ENCODE measurements around the gene PCBD2. TPM values are rescaled to one million over a fixed set of nuclear protein-coding genes. Genes with fewer than 3 reads are reported as not detected.

The PCBD2 gene
- total RNA-seq, 2 experiments from 2014 or later: 5.2 to 5.8 TPM

DNA sequence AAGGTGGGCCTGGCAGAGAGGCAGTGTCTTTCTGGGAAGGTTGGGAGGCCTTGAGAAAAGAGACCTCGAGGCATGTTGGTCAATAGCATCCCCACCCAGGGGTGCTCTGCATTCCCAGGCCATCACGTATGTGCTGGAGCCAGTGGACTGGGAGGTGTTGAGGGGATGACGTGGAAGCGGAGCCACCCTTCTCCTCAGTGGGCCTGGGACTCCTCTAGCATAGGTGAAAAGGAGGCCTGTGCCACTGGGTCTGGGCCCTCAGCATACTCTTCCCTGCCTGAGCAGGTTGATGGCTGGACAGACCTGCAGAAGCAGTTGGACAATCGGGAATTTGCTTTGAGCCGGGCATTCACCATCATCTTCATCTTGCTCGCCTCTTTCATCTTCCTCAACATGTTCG, 103.6 kb downstream of the PCBD2 start:
- no peak overlapping the region for H3K4me3 Mint-ChIP-seq
- ATAC-seq (ENCODE audit: poor library complexity) (no peak), DNase-seq (peak in 1 of 14 experiments; percentile 1)
- H3K4me1 ChIP-seq (ENCODE audit: insufficient read depth, low read length): no peaks in the 10 kb centered on the region
- TF ChIP-seq, protein P1, sequence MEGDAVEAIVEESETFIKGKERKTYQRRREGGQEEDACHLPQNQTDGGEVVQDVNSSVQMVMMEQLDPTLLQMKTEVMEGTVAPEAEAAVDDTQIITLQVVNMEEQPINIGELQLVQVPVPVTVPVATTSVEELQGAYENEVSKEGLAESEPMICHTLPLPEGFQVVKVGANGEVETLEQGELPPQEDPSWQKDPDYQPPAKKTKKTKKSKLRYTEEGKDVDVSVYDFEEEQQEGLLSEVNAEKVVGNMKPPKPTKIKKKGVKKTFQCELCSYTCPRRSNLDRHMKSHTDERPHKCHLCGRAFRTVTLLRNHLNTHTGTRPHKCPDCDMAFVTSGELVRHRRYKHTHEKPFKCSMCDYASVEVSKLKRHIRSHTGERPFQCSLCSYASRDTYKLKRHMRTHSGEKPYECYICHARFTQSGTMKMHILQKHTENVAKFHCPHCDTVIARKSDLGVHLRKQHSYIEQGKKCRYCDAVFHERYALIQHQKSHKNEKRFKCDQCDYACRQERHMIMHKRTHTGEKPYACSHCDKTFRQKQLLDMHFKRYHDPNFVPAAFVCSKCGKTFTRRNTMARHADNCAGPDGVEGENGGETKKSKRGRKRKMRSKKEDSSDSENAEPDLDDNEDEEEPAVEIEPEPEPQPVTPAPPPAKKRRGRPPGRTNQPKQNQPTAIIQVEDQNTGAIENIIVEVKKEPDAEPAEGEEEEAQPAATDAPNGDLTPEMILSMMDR (IDR thresholded peaks at IDR 0.05): no peak
- no peaks in the 10 kb centered on the region for H3K9me3 Mint-ChIP-seq
- ChIA-PET CTCF (no interaction called here), POLR2A (no interaction called here)
- no peaks in the 10 kb centered on the region for H3K36me3 ChIP-seq (ENCODE audit: insufficient read depth, low read length)
- no peaks in the 10 kb centered on the region for H3K4me1 Mint-ChIP-seq (ENCODE audit: low read depth)
- peaks cover 0 to 2% of the 10 kb centered on the region in 2 experiments for H3K9me3 ChIP-seq (ENCODE audit: control insufficient read depth in 1 of 2, insufficient read depth in 1 of 2, low read length in 2 of 2)
- no peak overlapping the region for H3K27ac ChIP-seq (ENCODE audit: low read depth in 1 of 2, low read length in 2 of 2)
- intact Hi-C loops (cut with DNase I, micrococcal nuclease): no loop called here
- no peak overlapping the region for H3K4me3 ChIP-seq (ENCODE audit: low read length)
- H3K27me3 Mint-ChIP-seq: no peaks in the 10 kb centered on the region
- H3K36me3 Mint-ChIP-seq (ENCODE audit: low read depth): no peaks in the 10 kb centered on the region
- no peaks in the 10 kb centered on the region for H3K27me3 ChIP-seq (ENCODE audit: control insufficient read depth in 1 of 2, insufficient read depth in 2 of 2, low read length in 2 of 2)
- no peak overlapping the region for H3K27ac Mint-ChIP-seq

DNA sequence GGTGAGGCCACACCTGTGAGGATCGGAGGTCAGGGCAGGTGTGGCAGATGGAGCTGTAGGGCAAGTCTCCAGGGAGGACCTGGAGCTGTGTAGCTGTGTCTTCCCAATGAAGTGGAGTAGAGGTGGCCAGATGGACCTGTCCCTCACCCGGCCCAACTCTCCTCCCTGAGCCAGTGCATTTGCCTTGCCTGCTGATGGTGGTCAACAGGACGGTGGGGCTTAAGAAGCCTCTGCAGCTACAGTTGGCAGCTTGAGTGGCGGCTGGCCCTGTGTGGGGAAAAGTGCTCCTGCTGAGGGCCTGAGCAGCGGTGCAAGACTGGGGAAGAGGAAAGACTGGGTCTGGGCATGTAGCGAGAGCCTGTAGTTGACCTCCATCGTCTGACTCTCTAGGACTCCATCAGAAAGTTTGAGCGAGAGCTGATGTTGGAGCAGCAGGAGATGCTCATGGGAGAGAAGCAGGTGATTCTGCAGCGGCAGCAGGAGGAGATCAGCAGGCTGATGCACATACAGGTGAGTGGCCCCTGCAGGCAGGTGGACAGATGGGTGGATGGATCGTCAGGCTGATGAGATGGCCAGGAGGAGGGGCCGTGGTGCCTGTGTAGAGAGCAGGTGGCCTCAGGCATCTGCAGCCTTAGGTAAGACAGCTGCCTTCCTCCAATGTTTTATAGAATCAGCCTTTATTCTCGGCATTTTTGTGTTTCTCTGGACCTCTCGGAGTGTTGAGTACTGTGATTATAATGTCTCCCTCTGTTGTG, 104.2 kb downstream of the PCBD2 start:
- Histone ChIP-seq H3K4me3 (ENCODE audit: low read length) (no peak overlapping the region), H3K4me1 (ENCODE audit: insufficient read depth, low read length) (no peaks in the 10 kb centered on the region), H3K9me3 (ENCODE audit: control insufficient read depth in 1 of 2, insufficient read depth in 1 of 2, low read length in 2 of 2) (no peaks in the 10 kb centered on the region), H3K36me3 (ENCODE audit: insufficient read depth, low read length) (no peaks in the 10 kb centered on the region), H3K27ac (ENCODE audit: low read depth in 1 of 2, low read length in 2 of 2) (no peak overlapping the region), H3K27me3 (ENCODE audit: control insufficient read depth in 1 of 2, insufficient read depth in 2 of 2, low read length in 2 of 2) (no peaks in the 10 kb centered on the region)
- ATAC-seq (ENCODE audit: poor library complexity) (no peak), DNase-seq (peak in 1 of 14 experiments; percentile 1)
- Mint-ChIP-seq H3K27ac (no peak overlapping the region), H3K4me3 (no peak overlapping the region), H3K36me3 (ENCODE audit: low read depth) (no peaks in the 10 kb centered on the region), H3K4me1 (ENCODE audit: low read depth) (no peaks in the 10 kb centered on the region), H3K27me3 (no peaks in the 10 kb centered on the region), H3K9me3 (no peaks in the 10 kb centered on the region)
- TF ChIP-seq, protein P1 (IDR thresholded peaks at IDR 0.05): no peak
- intact Hi-C loops (cut with DNase I, micrococcal nuclease): no loop called here
- CTCF ChIA-PET: no interaction called here
- POLR2A ChIA-PET: no interaction called here

DNA sequence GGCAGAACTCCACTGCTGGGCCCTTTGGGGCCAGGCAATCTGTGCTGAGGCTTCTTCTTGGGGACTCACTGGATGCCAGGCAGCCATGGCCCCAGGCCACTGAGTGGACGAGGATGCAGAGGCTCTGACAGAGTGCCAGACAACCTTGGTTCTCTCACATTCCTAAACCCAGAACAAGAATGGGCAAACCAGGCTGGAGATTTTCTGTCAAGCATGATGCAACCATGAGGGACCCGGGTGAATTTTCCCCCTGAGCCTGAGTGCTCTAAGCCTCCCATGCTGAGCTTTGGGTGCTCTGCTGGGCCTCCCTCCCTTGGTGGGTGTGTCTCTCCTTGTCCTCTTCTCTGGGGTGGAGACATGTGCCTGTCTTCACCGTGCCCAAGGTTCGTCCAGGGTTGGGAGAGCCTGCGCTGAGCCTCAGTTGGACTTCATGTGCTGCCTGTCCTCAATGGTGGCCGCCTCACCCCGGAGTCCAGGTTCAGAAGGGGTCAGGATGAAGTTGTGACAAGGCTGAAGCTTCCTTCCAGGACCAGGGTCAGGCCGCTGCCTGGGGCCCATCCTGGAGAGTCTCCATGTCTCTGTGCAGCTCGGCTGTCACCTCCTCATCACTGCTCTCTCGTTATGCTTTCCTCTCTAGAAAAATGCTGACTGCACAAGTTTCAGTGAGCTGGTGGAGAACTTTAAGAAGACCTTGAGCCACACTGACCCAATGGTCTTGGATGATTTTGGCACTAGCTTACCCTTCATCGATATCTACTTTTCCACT, 105.0 kb downstream of the PCBD2 start:
- no peaks in the 10 kb centered on the region for H3K36me3 ChIP-seq (ENCODE audit: insufficient read depth, low read length)
- no peak overlapping the region for H3K4me3 ChIP-seq (ENCODE audit: low read length)
- H3K27me3 ChIP-seq (ENCODE audit: control insufficient read depth in 1 of 2, insufficient read depth in 2 of 2, low read length in 2 of 2): no peaks in the 10 kb centered on the region
- ATAC-seq (ENCODE audit: poor library complexity): no peak
- no peak overlapping the region for H3K27ac ChIP-seq (ENCODE audit: low read depth in 1 of 2, low read length in 2 of 2)
- ChIA-PET CTCF (no interaction called here), POLR2A (no interaction called here)
- no peaks in the 10 kb centered on the region for H3K9me3 ChIP-seq (ENCODE audit: control insufficient read depth in 1 of 2, insufficient read depth in 1 of 2, low read length in 2 of 2)
- DNase-seq: peak in 1 of 14 experiments; percentile 1
- TF ChIP-seq, protein P1 (IDR thresholded peaks at IDR 0.05): no peak
- H3K4me1 ChIP-seq (ENCODE audit: insufficient read depth, low read length): no peaks in the 10 kb centered on the region
- H3K4me3 Mint-ChIP-seq: no peak overlapping the region
- intact Hi-C loops (cut with DNase I, micrococcal nuclease): no loop called here
- no peaks in the 10 kb centered on the region for H3K4me1 Mint-ChIP-seq (ENCODE audit: low read depth)
- H3K27me3 Mint-ChIP-seq: no peaks in the 10 kb centered on the region
- no peaks in the 10 kb centered on the region for H3K9me3 Mint-ChIP-seq
- H3K36me3 Mint-ChIP-seq (ENCODE audit: low read depth): no peaks in the 10 kb centered on the region
- no peak overlapping the region for H3K27ac Mint-ChIP-seq
